Transverse colon (tissue), 4 donors: ENCODE data around the gene MRS2.

Experiments used
- CTCF ChIP-seq, 5 experiments: fragments of 200-600 bp in 3 of 5; fragments of 450-650 bp in 2 of 5; sonication (generic) in 3 of 5; IDR thresholded peaks; 1 replicate in 2 of 5; 2 replicates in 3 of 5; pipeline ENCODE4 v1.5.1; 2016 to 2017; ENCODE audit warnings: antibody characterized with exemption in 5 of 5, inconsistent platforms in 3 of 5, mild to moderate bottlenecking in 2 of 5, moderate library complexity in 1 of 5
- POLR2AphosphoS5 ChIP-seq, 3 donors: sonication (generic); formaldehyde crosslinking; IDR thresholded peaks; one replicate each; pipeline ENCODE4 v1.6.1; 2016; ENCODE audit warnings: antibody characterized with exemption in 3 of 3

- no peak for TF ChIP-seq POLR2AphosphoS5 (IDR thresholded peaks at IDR 0.05)
- TF ChIP-seq CTCF (IDR thresholded peaks at IDR 0.05): no peak
Observed at GRCh38 chr6:24405262-24405661, 2.5 kb downstream of the MRS2 start.
